ENCODE measurements around the gene APP.

The APP gene

GRCh38 chr21:26047279-26047967, 123.1 kb downstream of the APP start:
- in situ Hi-C loops (cut with MboI; ENCODE audit: low pct_unique_long_range_greater_than_20kb, low sequenced_read_pairs, unreplicated experiment) = no loop called here
- no peak for DNase-seq (ENCODE audit: low spot score)
- TF ChIP-seq, protein P1, sequence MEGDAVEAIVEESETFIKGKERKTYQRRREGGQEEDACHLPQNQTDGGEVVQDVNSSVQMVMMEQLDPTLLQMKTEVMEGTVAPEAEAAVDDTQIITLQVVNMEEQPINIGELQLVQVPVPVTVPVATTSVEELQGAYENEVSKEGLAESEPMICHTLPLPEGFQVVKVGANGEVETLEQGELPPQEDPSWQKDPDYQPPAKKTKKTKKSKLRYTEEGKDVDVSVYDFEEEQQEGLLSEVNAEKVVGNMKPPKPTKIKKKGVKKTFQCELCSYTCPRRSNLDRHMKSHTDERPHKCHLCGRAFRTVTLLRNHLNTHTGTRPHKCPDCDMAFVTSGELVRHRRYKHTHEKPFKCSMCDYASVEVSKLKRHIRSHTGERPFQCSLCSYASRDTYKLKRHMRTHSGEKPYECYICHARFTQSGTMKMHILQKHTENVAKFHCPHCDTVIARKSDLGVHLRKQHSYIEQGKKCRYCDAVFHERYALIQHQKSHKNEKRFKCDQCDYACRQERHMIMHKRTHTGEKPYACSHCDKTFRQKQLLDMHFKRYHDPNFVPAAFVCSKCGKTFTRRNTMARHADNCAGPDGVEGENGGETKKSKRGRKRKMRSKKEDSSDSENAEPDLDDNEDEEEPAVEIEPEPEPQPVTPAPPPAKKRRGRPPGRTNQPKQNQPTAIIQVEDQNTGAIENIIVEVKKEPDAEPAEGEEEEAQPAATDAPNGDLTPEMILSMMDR (IDR thresholded peaks at IDR 0.05; ENCODE audit: extremely low read depth, insufficient read depth, missing control alignments) = no peak

GRCh38 chr21:26043891-26044290, 126.7 kb downstream of the APP start:
- in situ Hi-C loops (cut with MboI; ENCODE audit: low pct_unique_long_range_greater_than_20kb, low sequenced_read_pairs, unreplicated experiment) = no loop called here
- TF ChIP-seq, protein P1 (IDR thresholded peaks at IDR 0.05; ENCODE audit: extremely low read depth, insufficient read depth, missing control alignments) = no peak
- DNase-seq (ENCODE audit: low spot score) = no peak

GRCh38 chr21:26042181-26042876, 128.2 kb downstream of the APP start:
- DNase-seq (ENCODE audit: low spot score) = no peak
- in situ Hi-C loops (cut with MboI; ENCODE audit: low pct_unique_long_range_greater_than_20kb, low sequenced_read_pairs, unreplicated experiment) = no loop called here

GRCh38 chr21:26041431-26042180, 129.0 kb downstream of the APP start:
- TF ChIP-seq, protein P1 (IDR thresholded peaks at IDR 0.05; ENCODE audit: extremely low read depth, insufficient read depth, missing control alignments) = no peak
- in situ Hi-C loops (cut with MboI; ENCODE audit: low pct_unique_long_range_greater_than_20kb, low sequenced_read_pairs, unreplicated experiment) = no loop called here
- DNase-seq (ENCODE audit: low spot score) = no peak

More at GRCh38 chr21:26042181-26042876, 128.2 kb downstream of the APP start:
- TF ChIP-seq, protein P1 (IDR thresholded peaks at IDR 0.05; ENCODE audit: extremely low read depth, insufficient read depth, missing control alignments) = no peak

- in situ Hi-C loops (cut with MboI; ENCODE audit: low pct_unique_long_range_greater_than_20kb, low sequenced_read_pairs, unreplicated experiment) = no loop called here
- no peak for DNase-seq (ENCODE audit: low spot score)
- TF ChIP-seq, protein P1 (IDR thresholded peaks at IDR 0.05; ENCODE audit: extremely low read depth, insufficient read depth, missing control alignments) = no peak
Observed at GRCh38 chr21:26036916-26037315, 133.7 kb downstream of the APP start.

DNA sequence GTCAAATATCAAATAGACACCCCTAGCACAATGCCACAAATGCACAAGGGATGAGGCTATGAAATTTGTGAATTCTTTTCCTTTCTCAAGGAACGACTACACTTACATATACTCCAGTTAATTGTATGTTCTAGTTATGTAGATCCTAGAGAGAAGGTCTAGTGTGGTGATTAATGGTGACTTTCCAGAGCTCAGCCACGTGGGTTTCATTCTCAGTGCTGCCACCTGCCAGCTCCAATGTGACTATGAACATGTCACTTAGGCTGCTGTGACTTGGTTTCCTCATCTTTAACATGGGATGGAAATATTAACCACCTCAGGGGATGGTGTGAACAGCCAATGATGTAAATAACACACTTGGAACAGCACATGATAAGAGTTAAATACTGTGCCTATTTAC, 138.3 kb downstream of the APP start:
- DNase-seq (ENCODE audit: low spot score) = no peak
- TF ChIP-seq, protein P1 (IDR thresholded peaks at IDR 0.05; ENCODE audit: extremely low read depth, insufficient read depth, missing control alignments) = no peak
- in situ Hi-C loops (cut with MboI; ENCODE audit: low pct_unique_long_range_greater_than_20kb, low sequenced_read_pairs, unreplicated experiment) = no loop called here

All from GM13977 (cell line).